OCI-LY1 (cell line): ENCODE measurements around the gene SPNS2.

Source experiments
- H2AFZ ChIP-seq: fragments of 200-600 bp; sonication (generic), shearing (Covaris generic); 2 replicates; pipeline ENCODE4 v1.6.0; 2014; ENCODE audit warnings: antibody characterized with exemption, mild to moderate bottlenecking, low read length
- H3F3A ChIP-seq: fragments of 200-600 bp; sonication (generic), shearing (Covaris generic); 2 replicates; pipeline ENCODE4 v1.6.0; 2014; ENCODE audit warnings: mild to moderate bottlenecking, antibody characterized with exemption, low read length, moderate library complexity; ENCODE audit not compliant: insufficient read depth
- H3K27ac ChIP-seq: fragments of 200-600 bp; sonication (generic); 2 replicates; pipeline ENCODE4 v1.5.1; 2014; ENCODE audit warnings: low read length, mixed run types, mild to moderate bottlenecking, low read depth; ENCODE audit not compliant: poor library complexity, severe bottlenecking
- H3K27me3 ChIP-seq: fragments of 200-600 bp; sonication (generic); 2 replicates; pipeline ENCODE4 v1.6.0; 2014; ENCODE audit warnings: antibody characterized with exemption, mild to moderate bottlenecking, low read length, moderate library complexity; ENCODE audit not compliant: insufficient read depth
- H3K36me3 ChIP-seq: fragments of 200-600 bp; sonication (generic); 2 replicates; pipeline ENCODE4 v1.6.1; 2014; ENCODE audit warnings: mild to moderate bottlenecking, antibody characterized with exemption, low read length, moderate library complexity, mixed read lengths; ENCODE audit not compliant: insufficient read depth
- H3K4me1 ChIP-seq: fragments of 200-600 bp; sonication (generic); 2 replicates; pipeline ENCODE4 v1.5.1; 2014; ENCODE audit warnings: mild to moderate bottlenecking, low read length, moderate library complexity; ENCODE audit not compliant: insufficient read depth, severe bottlenecking
- H3K4me2 ChIP-seq: fragments of 200-600 bp; sonication (generic), shearing (Covaris generic); 2 replicates; pipeline ENCODE4 v1.6.1; 2014; ENCODE audit warnings: low read length
- H3K4me3 ChIP-seq: fragments of 200-600 bp; sonication (generic); 2 replicates; pipeline ENCODE4 v1.5.1; 2014; ENCODE audit warnings: low read length, low read depth, mild to moderate bottlenecking, mixed read lengths; ENCODE audit not compliant: poor library complexity, severe bottlenecking
- H3K79me2 ChIP-seq: fragments of 200-600 bp; shearing (Covaris generic); 2 replicates; pipeline ENCODE4 v1.6.1; 2016; ENCODE audit warnings: mixed run types, low read length, mixed read lengths; ENCODE audit not compliant: insufficient read depth
- H3K9ac ChIP-seq: fragments of 200-600 bp; sonication (generic), shearing (Covaris generic); 2 replicates; pipeline ENCODE4 v1.6.1; 2014; ENCODE audit warnings: mild to moderate bottlenecking, low read length, mixed read lengths
- H3K9me2 ChIP-seq: fragments of 200-600 bp; sonication (generic), shearing (Covaris generic); 2 replicates; pipeline ENCODE4 v1.6.1; 2014; ENCODE audit warnings: low read depth, mild to moderate bottlenecking, low read length, mixed read lengths
- H3K9me3 ChIP-seq: fragments of 200-600 bp; shearing (Covaris generic); 2 replicates; pipeline ENCODE4 v1.6.1; 2014; ENCODE audit warnings: low read length, mixed read lengths
- H4K20me1 ChIP-seq: fragments of 200-600 bp; sonication (generic), shearing (Covaris generic); 2 replicates; pipeline ENCODE4 v1.6.0; 2016; ENCODE audit warnings: mild to moderate bottlenecking, low read length; ENCODE audit not compliant: insufficient read depth
- EZH2 ChIP-seq: fragments of 200-600 bp; sonication (generic), shearing (Covaris generic); IDR thresholded peaks from 2 replicates; pipeline ENCODE4 v1.8.0; 2017; ENCODE audit warnings: borderline replicate concordance, mixed run types, mild to moderate bottlenecking, antibody characterized with exemption, low read length, moderate library complexity, mixed read lengths
- TF ChIP-seq, protein P1 (sequence below): fragments of 200-600 bp; sonication (generic), shearing (Covaris generic); IDR thresholded peaks from 2 replicates; pipeline ENCODE4 v1.5.1; 2017; ENCODE audit warnings: mild to moderate bottlenecking, antibody characterized with exemption, low read length, moderate library complexity, mixed read lengths

Gene SPNS2

GRCh38 chr17:4548061-4548461, 49.4 kb downstream of the SPNS2 start:
- H2AFZ ChIP-seq, result no peak overlapping the region
- H3K27ac ChIP-seq, result no peak overlapping the region
- no peak overlapping the region for H3K4me2 ChIP-seq
- no peaks in the 10 kb centered on the region for H3K27me3 ChIP-seq
- no peaks in the 10 kb centered on the region for H3K79me2 ChIP-seq
- H3K4me1 ChIP-seq, result no peaks in the 10 kb centered on the region
- H3K36me3 ChIP-seq, result peaks cover 96% of the 10 kb centered on the region
- no peaks in the 10 kb centered on the region for H3F3A ChIP-seq
- no peaks in the 10 kb centered on the region for H3K9me2 ChIP-seq
- no peaks in the 10 kb centered on the region for H3K9me3 ChIP-seq
- H4K20me1 ChIP-seq, result no peaks in the 10 kb centered on the region
- no peak overlapping the region for H3K4me3 ChIP-seq
- H3K9ac ChIP-seq, result no peak overlapping the region
- TF ChIP-seq, protein P1, sequence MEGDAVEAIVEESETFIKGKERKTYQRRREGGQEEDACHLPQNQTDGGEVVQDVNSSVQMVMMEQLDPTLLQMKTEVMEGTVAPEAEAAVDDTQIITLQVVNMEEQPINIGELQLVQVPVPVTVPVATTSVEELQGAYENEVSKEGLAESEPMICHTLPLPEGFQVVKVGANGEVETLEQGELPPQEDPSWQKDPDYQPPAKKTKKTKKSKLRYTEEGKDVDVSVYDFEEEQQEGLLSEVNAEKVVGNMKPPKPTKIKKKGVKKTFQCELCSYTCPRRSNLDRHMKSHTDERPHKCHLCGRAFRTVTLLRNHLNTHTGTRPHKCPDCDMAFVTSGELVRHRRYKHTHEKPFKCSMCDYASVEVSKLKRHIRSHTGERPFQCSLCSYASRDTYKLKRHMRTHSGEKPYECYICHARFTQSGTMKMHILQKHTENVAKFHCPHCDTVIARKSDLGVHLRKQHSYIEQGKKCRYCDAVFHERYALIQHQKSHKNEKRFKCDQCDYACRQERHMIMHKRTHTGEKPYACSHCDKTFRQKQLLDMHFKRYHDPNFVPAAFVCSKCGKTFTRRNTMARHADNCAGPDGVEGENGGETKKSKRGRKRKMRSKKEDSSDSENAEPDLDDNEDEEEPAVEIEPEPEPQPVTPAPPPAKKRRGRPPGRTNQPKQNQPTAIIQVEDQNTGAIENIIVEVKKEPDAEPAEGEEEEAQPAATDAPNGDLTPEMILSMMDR, result no peak
- no peak for TF ChIP-seq EZH2

DNA sequence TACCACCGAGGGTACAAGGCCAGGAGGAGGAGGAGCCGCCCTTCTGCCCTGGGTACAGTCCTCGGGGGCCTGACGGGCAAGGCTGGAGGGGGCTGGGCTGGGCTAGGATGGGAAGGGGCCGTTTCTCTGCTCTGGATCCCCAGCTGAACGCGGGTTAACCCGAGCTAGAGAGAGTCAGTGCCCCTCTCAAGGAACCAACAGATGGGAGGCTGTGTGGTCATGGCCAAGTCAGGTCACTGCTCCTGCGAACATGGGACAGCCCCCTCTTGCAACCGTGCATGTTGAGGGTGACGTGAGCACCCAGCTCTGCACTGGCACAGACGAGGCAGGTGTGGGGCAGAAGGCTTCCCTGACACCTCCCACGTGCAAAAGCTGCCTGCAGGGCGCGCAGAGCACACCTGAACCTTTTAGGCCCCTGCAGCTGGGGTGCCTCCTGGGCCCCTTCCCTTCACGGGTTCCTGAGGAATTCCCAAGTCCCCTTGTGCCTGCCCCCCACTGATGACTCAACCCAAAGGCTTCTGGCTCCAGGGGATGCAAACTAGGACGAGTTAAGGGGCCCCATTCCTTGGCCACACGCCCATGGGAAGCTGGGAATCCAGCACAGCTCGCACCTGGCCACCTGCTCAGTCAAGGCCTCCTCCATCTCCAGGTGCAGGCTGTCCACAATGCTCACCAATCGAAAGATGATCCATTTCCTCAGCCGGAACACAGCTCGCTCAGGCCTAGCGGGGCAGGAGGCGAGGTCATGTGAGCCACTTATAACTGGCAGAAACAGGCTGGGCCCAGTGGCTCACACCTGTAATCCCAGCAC, 50.2 kb downstream of the SPNS2 start:
- H3K27me3 ChIP-seq, result no peaks in the 10 kb centered on the region
- no peak overlapping the region for H3K4me3 ChIP-seq
- no peak overlapping the region for H2AFZ ChIP-seq
- H3K9me3 ChIP-seq, result no peaks in the 10 kb centered on the region
- no peak overlapping the region for H3K9ac ChIP-seq
- TF ChIP-seq, protein P1, result no peak
- no peak for TF ChIP-seq EZH2
- no peak overlapping the region for H3K27ac ChIP-seq
- no peaks in the 10 kb centered on the region for H3K9me2 ChIP-seq
- H3K4me1 ChIP-seq, result peaks cover 7% of the 10 kb centered on the region
- peaks cover 6% of the 10 kb centered on the region; the same call in 1 of the 2 replicates for H3K79me2 ChIP-seq
- no peaks in the 10 kb centered on the region for H3F3A ChIP-seq
- H3K4me2 ChIP-seq, result no peak overlapping the region
- no peaks in the 10 kb centered on the region for H4K20me1 ChIP-seq
- peaks cover 96% of the 10 kb centered on the region for H3K36me3 ChIP-seq

- no peaks in the 10 kb centered on the region for H3K27me3 ChIP-seq
- TF ChIP-seq, protein P1, result no peak
- TF ChIP-seq EZH2, result no peak
- H3F3A ChIP-seq, result no peaks in the 10 kb centered on the region
- H3K4me2 ChIP-seq, result no peak overlapping the region
- H3K9me2 ChIP-seq, result no peaks in the 10 kb centered on the region
- peaks cover 17% of the 10 kb centered on the region for H3K79me2 ChIP-seq
- H3K9ac ChIP-seq, result no peak overlapping the region
- H2AFZ ChIP-seq, result no peak overlapping the region
- no peak overlapping the region for H3K27ac ChIP-seq
- H3K4me3 ChIP-seq, result no peak overlapping the region
- peaks cover 13% of the 10 kb centered on the region for H3K4me1 ChIP-seq
- H3K9me3 ChIP-seq, result no peaks in the 10 kb centered on the region
- no peaks in the 10 kb centered on the region for H4K20me1 ChIP-seq
- peaks cover 89% of the 10 kb centered on the region for H3K36me3 ChIP-seq
Observed at GRCh38 chr17:4549781-4550533, 51.3 kb downstream of the SPNS2 start.
